Ovary (tissue), 3 donors: Measurements from ENCODE around the gene ATXN1.

Source experiments
- CTCF ChIP-seq, 3 donors: fragments of 450-650 bp in 2 of 3; fragments of 200-600 bp in 1 of 3; IDR thresholded peaks; one replicate each; pipeline versions ENCODE4 v1.5.1 to v1.8.0; 2016 to 2022; ENCODE audit warnings: antibody characterized with exemption in 3 of 3, mild to moderate bottlenecking in 1 of 3
- EP300 ChIP-seq: sonication (generic); formaldehyde crosslinking; IDR thresholded peaks from one replicate; pipeline ENCODE4 v1.6.1; 2017; ENCODE audit warnings: antibody characterized with exemption
- donor health status: DM: no; HTN: no; CAD: no.

GRCh38 chr6:16294371-16294770 is 466.9 kb downstream of the ATXN1 start:
- TF ChIP-seq CTCF (IDR thresholded peaks at IDR 0.05): no peak
- no peak for TF ChIP-seq EP300
